ENCODE data around the gene OAS2. TPM values are rescaled to one million over a fixed set of nuclear protein-coding genes. Genes with fewer than 3 reads are reported as not detected.

The OAS2 gene
- total and polyA plus RNA-seq, 8 donors = 8.5 to 25.1 (median 11.8) TPM; not detected in 1

GRCh38 chr12:112969547-112970306 is 8.6 kb upstream of the OAS2 start:
- intact Hi-C loops (cut with DNase I; ENCODE audit: low total_unique reads) = no loop called here
- Histone ChIP-seq H3K4me3 (no peak overlapping the region), H3K4me1 (peaks cover 0 to 5% (median 0%) of the 10 kb centered on the region in 4 donors), H3K36me3 (peaks cover 9 to 67% (median 63%) of the 10 kb centered on the region in 4 donors), H3K27ac (no peak overlapping the region), H3K27me3 (no peaks in the 10 kb centered on the region), H3K9me3 (no peaks in the 10 kb centered on the region)
- DNase-seq = no peak
- 93 to 97% (median 97%) methylated on average over 8 of the region's 8 CpGs for WGBS, 5 donors
- TF ChIP-seq POLR2AphosphoS5 (IDR thresholded peaks at IDR 0.05) = no peak
- TF ChIP-seq EP300 (IDR thresholded peaks at IDR 0.05) = no peak
- no peak for TF ChIP-seq CTCF (IDR thresholded peaks at IDR 0.05)
- no peak for TF ChIP-seq POLR2A (IDR thresholded peaks at IDR 0.05)

GRCh38 chr12:112970391-112970790 is 7.9 kb upstream of the OAS2 start:
- no peak overlapping the region for H3K4me3 ChIP-seq
- H3K27me3 ChIP-seq = no peaks in the 10 kb centered on the region
- H3K4me1 ChIP-seq = peaks cover 0 to 5% (median 0%) of the 10 kb centered on the region in 4 donors
- H3K27ac ChIP-seq = no peak overlapping the region
- intact Hi-C loops (cut with DNase I; ENCODE audit: low total_unique reads) = no loop called here
- peaks cover 9 to 60% (median 57%) of the 10 kb centered on the region in 4 donors for H3K36me3 ChIP-seq
- DNase-seq = no peak
- no peaks in the 10 kb centered on the region for H3K9me3 ChIP-seq
- WGBS, 5 donors = 69 to 95% (median 92%) methylated on average over 2 of the region's 2 CpGs
- TF ChIP-seq CTCF (IDR thresholded peaks at IDR 0.05) (no peak), EP300 (IDR thresholded peaks at IDR 0.05) (no peak), POLR2A (IDR thresholded peaks at IDR 0.05) (no peak), POLR2AphosphoS5 (IDR thresholded peaks at IDR 0.05) (no peak)

GRCh38 chr12:112971248-112971647 is 7.1 kb upstream of the OAS2 start:
- H3K9me3 ChIP-seq = no peaks in the 10 kb centered on the region
- H3K4me3 ChIP-seq = no peak overlapping the region
- peak in 1 of 2 donors; percentile 53 for DNase-seq
- TF ChIP-seq POLR2A (IDR thresholded peaks at IDR 0.05) = no peak
- TF ChIP-seq CTCF (IDR thresholded peaks at IDR 0.05) = no peak
- H3K27ac ChIP-seq = no peak overlapping the region
- H3K27me3 ChIP-seq = no peaks in the 10 kb centered on the region
- WGBS, 5 donors = 66 to 77% (median 70%) methylated on average over 5 of the region's 5 CpGs
- intact Hi-C loops (cut with DNase I; ENCODE audit: low total_unique reads) = no loop called here
- peaks cover 0 to 5% (median 0%) of the 10 kb centered on the region in 4 donors for H3K4me1 ChIP-seq
- H3K36me3 ChIP-seq = peaks cover 1 to 52% (median 48%) of the 10 kb centered on the region in 4 donors

- H3K27ac ChIP-seq = no peak overlapping the region
- H3K36me3 ChIP-seq = peaks cover 0 to 33% (median 29%) of the 10 kb centered on the region in 4 donors
- 82 to 90% (median 89%) methylated on average over 4 of the region's 4 CpGs for WGBS, 5 donors
- no peak overlapping the region for H3K4me3 ChIP-seq
- intact Hi-C loops (cut with DNase I; ENCODE audit: low total_unique reads) = no loop called here
- H3K27me3 ChIP-seq = no peaks in the 10 kb centered on the region
- peaks cover 0 to 13% (median 8%) of the 10 kb centered on the region in 4 donors for H3K4me1 ChIP-seq
- DNase-seq = no peak
- H3K9me3 ChIP-seq = no peaks in the 10 kb centered on the region
- TF ChIP-seq CTCF (IDR thresholded peaks at IDR 0.05) = no peak
- TF ChIP-seq POLR2A (IDR thresholded peaks at IDR 0.05) = no peak
- TF ChIP-seq POLR2AphosphoS5 (IDR thresholded peaks at IDR 0.05) = no peak
- TF ChIP-seq EP300 (IDR thresholded peaks at IDR 0.05) = no peak
Measured at GRCh38 chr12:112973011-112973735, 5.1 kb upstream of the OAS2 start.

Data from stomach (tissue), 9 donors.